Heart right ventricle (tissue), 16 donors: ENCODE data around the gene DMRTC2. TPM values are rescaled to one million over a fixed set of nuclear protein-coding genes. Genes with fewer than 3 reads are reported as not detected.

ENCODE experiments used
- ATAC-seq, 8 donors: fragments of 200-7000 bp; cut with Tn5 transposase; one replicate each; pipeline ENCODE4 v1.9.1; 2020; ENCODE audit warnings: mild to moderate bottlenecking in 8 of 8, moderate library complexity in 8 of 8, moderate number of reproducible peaks in 1 of 8
- DNase-seq, 2 donors: peaks; one replicate each; pipeline ENCODE4 v3.0.0-alpha.2; 2020
- H3K27ac ChIP-seq, 10 donors: fragments of 200-600 bp; sonication (generic) in 2 of 10; one replicate each; pipeline versions ENCODE4 v1.5.0 to v1.8.0; 2020 to 2022; ENCODE audit warnings: mild to moderate bottlenecking in 3 of 10
- H3K27me3 ChIP-seq, 7 donors: fragments of 200-600 bp; one replicate each; pipeline ENCODE4 v1.8.0; 2021 to 2022; ENCODE audit warnings: mild to moderate bottlenecking in 2 of 7
- H3K36me3 ChIP-seq, 9 donors: fragments of 200-600 bp; sonication (generic) in 1 of 9; one replicate each; pipeline versions ENCODE4 v1.5.0 to v1.8.0; 2020 to 2022; ENCODE audit warnings: mild to moderate bottlenecking in 2 of 9
- H3K4me1 ChIP-seq, 9 donors: fragments of 200-600 bp; sonication (generic) in 1 of 9; one replicate each; pipeline versions ENCODE4 v1.5.0 to v1.8.0; 2020 to 2022; ENCODE audit warnings: mild to moderate bottlenecking in 4 of 9
- H3K4me3 ChIP-seq, 10 donors: fragments of 200-600 bp; sonication (generic) in 2 of 10; one replicate each; pipeline versions ENCODE4 v1.5.0 to v1.8.0; 2020 to 2022; ENCODE audit warnings: mild to moderate bottlenecking in 7 of 10, moderate library complexity in 2 of 10
- H3K9me3 ChIP-seq, 11 donors: fragments of 200-600 bp in 10 of 11; sonication (generic) in 2 of 11; one replicate each; pipeline versions ENCODE4 v1.5.0 to v1.8.0; 2013 to 2022; ENCODE audit warnings: mild to moderate bottlenecking in 2 of 11, control low read depth in 1 of 11, moderate library complexity in 1 of 11
- CTCF ChIP-seq, 9 donors: fragments of 200-600 bp; sonication (generic) in 2 of 9; IDR thresholded peaks; one replicate each; pipeline versions ENCODE4 v1.5.0 to v1.8.0; 2021 to 2022; ENCODE audit warnings: antibody characterized with exemption in 9 of 9, mild to moderate bottlenecking in 5 of 9, moderate library complexity in 1 of 9
- WGBS, 2 donors: extraction: QIAGEN DNeasy Blood & Tissue Kit; methylation state at CpG; one replicate each; pipeline ENCODE4 v1.1.7; 2013; ENCODE audit warnings: inconsistent platforms in 1 of 2; 5-methylcytosine and 5-hydroxymethylcytosine counted together
- intact Hi-C, 10 donors: fragments of 100-400 bp; cut with DNase I; formaldehyde crosslinking; loops; one replicate each; pipeline versions ENCODE4 v1.11.1 to v1.14.2; 2022
- polyA plus RNA-seq, 2 donors: library from polyadenylated mRNA; stranded (reverse); fragments of 200-250 nt; gene quantifications; one replicate each; pipeline ENCODE4 v1.2.3, GENCODE V29; 2013
- total RNA-seq, 10 donors: library from RNA; stranded (reverse); fragmentation: NEBNext Ultra II Directional in 3 of 10; extraction: Animal tissue kit (Norgen Biotek cat#: 25700) in 3 of 10; gene quantifications; one replicate each; pipeline versions ENCODE4 v1.2.1 to v1.2.4, GENCODE V29; 2021 to 2023
- donor health status: Arrhythmogenic right ventricular cardiomyopathy.
- donor health status: ischemic (EF 13 %, LVEDD 7.1; RV severe dilation, severe dysfunction).
- donor health status: healthy with polysubstance abuse.
- donor health status: DM: no; HTN: yes; CAD: no.
- donor health status: DM: no; HTN: no; CAD: no.
- donor health status: ischemic (EF 25% LVEDD 6.9; RV normal size, moderate dysfunction).
- donor health status: ischemic (EF 25% LVEDD 5.7; RV mildly dilated, moderate dysfunction).
- donor health status: healthy.
- donor health status: DM: yes; HTN: yes; CAD: no.
- donor health status: Ischemic cardiomyopathy.
- donor health status: ischemic (EF 35%, LVEDD 5.7; RV mildly dilated, moderate dysfunction).
- donor health status: nonischemic (EF 11% LVEDD 7.7; RV severe dilation, severe dysfunction).
- donor health status: DM: yes; HTN: yes; CAD: no.
- donor health status: PGD.
- donor health status: ischemic (EF 29% LVEDD 5.4; RV normal size, mild dysfunction).
- donor health status: nonischemic (EF 23%, LVEDD 6.1; RV moderate dilation, normal function).

The DMRTC2 gene
- total and polyA plus RNA-seq, 12 donors: not detected

GRCh38 chr19:41853768-41854167 is 8.9 kb downstream of the DMRTC2 start:
- intact Hi-C loops: no loop called here
- no peaks in the 10 kb centered on the region for H3K36me3 ChIP-seq
- H3K27ac ChIP-seq: no peak overlapping the region
- TF ChIP-seq CTCF (IDR thresholded peaks at IDR 0.05): no peak
- DNase-seq (no peak), ATAC-seq (no peak)
- peaks cover 0 to under 1% (median 0%) of the 10 kb centered on the region in 9 donors for H3K4me1 ChIP-seq
- H3K9me3 ChIP-seq: no peaks in the 10 kb centered on the region
- 58 to 67% methylated on average over 2 of the region's 2 CpGs for WGBS, 2 donors
- peaks cover 0 to 40% (median 10%) of the 10 kb centered on the region in 7 donors for H3K27me3 ChIP-seq
- H3K4me3 ChIP-seq: no peak overlapping the region

GRCh38 chr19:41859213-41859617 is 14.4 kb downstream of the DMRTC2 start:
- H3K27ac ChIP-seq: peak overlapping the region; percentile 23 to 99 (median 94)

DNA sequence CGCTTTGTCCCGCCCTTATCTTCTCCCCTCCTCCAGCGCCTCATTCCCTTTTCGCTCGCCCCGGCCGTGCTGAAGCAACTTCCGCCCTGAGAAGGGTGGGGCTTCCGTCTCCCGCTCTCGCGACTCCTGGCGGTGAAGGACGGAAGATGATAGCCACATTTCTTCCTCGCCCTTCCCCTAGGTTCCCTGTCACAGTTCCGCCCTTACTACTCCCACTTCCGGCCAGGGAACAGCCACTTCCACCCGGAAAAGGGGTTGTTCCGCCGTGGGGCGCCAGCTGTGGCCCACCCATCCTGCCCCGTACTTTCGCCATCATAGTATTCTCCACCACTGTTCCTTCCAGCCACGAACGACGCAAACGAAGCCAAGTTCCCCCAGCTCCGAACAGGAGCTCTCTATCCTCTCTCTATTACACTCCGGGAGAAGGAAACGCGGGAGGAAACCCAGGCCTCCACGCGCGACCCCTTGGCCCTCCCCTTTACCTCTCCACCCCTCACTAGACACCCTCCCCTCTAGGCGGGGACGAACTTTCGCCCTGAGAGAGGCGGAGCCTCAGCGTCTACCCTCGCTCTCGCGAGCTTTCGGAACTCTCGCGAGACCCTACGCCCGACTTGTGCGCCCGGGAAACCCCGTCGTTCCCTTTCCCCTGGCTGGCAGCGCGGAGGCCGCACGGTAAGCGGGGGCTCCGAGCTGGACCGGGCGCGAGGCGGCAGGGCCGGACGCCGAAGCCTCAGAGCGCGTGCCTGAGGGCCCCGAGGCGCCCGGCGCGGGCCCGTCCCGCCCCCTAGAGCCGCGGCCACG is 15.0 kb downstream of the DMRTC2 start, which contains the start of gene RPS19:
RPS19 (plus strand) TSS at position 638 of the 801 bp plus-strand sequence. CDS start 520 bp downstream, outside the sequence.
- H3K27me3 ChIP-seq: peaks cover 0 to 4% (median 0%) of the 10 kb centered on the region in 7 donors
- ATAC-seq (peak; percentile 93 to 98 (median 97)), DNase-seq (peak; percentile 99)
- WGBS, 2 donors: 0% methylated on average over 76 of the region's 76 CpGs
- peak within 1 kb of the TSS; percentile 48 to 98 (median 82) for H3K4me3 ChIP-seq
- H3K27ac ChIP-seq: peak within 1 kb of the TSS; percentile 87 to 99 (median 96)
- TF ChIP-seq CTCF (IDR thresholded peaks at IDR 0.05): peak; percentile 39 to 74 (median 68)
- H3K9me3 ChIP-seq: no peaks in the 10 kb centered on the region
- H3K36me3 ChIP-seq: peaks cover 0 to 41% (median 25%) of the 10 kb centered on the region in 9 donors
- peaks cover 7 to 48% (median 30%) of the 10 kb centered on the region in 9 donors for H3K4me1 ChIP-seq
- intact Hi-C loops: loop anchor here in 6 of 10 donors (1.0 to 5.0 kb wide), 3 partner anchors 23 to 97 kb away; partner anchors contain the start of genes ARHGEF1 (in 3 of the 6) and RABAC1 (in 3 of the 6)

More at GRCh38 chr19:41859213-41859617, 14.4 kb downstream of the DMRTC2 start:
- intact Hi-C loops: no loop called here
- DNase-seq (no peak), ATAC-seq (no peak)
- peaks cover 7 to 42% (median 28%) of the 10 kb centered on the region in 9 donors for H3K4me1 ChIP-seq
- 5 to 6% methylated on average over 8 of the region's 8 CpGs for WGBS, 2 donors
- peaks cover 0 to 35% (median 19%) of the 10 kb centered on the region in 9 donors for H3K36me3 ChIP-seq
- H3K4me3 ChIP-seq: peak overlapping the region in 8 of 10 donors; percentile 62 to 98 (median 90)
- no peak for TF ChIP-seq CTCF (IDR thresholded peaks at IDR 0.05)
- H3K27me3 ChIP-seq: peaks cover 0 to 8% (median 0%) of the 10 kb centered on the region in 7 donors
- H3K9me3 ChIP-seq: no peaks in the 10 kb centered on the region

GRCh38 chr19:41860419-41861115 is 15.7 kb downstream of the DMRTC2 start:
- no peak for ATAC-seq
- DNase-seq: no peak
- intact Hi-C loops: loop anchor here in 6 of 10 donors (1.0 to 5.0 kb wide), 3 partner anchors 22 to 97 kb away; partner anchors contain the start of genes ARHGEF1 (in 3 of the 6) and RABAC1 (in 3 of the 6)

More at GRCh38 chr19:41860419-41861115, 15.7 kb downstream of the DMRTC2 start:
- Histone ChIP-seq H3K4me3 (peak overlapping the region; percentile 48 to 98 (median 82)), H3K9me3 (no peaks in the 10 kb centered on the region), H3K36me3 (peaks cover 0 to 48% (median 30%) of the 10 kb centered on the region in 9 donors), H3K27me3 (peaks cover 0 to 3% (median 0%) of the 10 kb centered on the region in 7 donors), H3K4me1 (peaks cover 7 to 51% (median 30%) of the 10 kb centered on the region in 9 donors), H3K27ac (peak overlapping the region; percentile 87 to 99 (median 96))
- WGBS, 2 donors: 1% methylated on average over 40 to 45 of the region's 45 CpGs
- TF ChIP-seq CTCF (IDR thresholded peaks at IDR 0.05): no peak
